ENCODE results near the gene LARP4. TPM values are rescaled to one million over a fixed set of nuclear protein-coding genes. Genes with fewer than 3 reads are reported as not detected.

LARP4 gene
- total and polyA plus RNA-seq, 2 donors (not counting 1 experiment from before 2014, with no cell fraction given), result 33.9 TPM

DNA sequence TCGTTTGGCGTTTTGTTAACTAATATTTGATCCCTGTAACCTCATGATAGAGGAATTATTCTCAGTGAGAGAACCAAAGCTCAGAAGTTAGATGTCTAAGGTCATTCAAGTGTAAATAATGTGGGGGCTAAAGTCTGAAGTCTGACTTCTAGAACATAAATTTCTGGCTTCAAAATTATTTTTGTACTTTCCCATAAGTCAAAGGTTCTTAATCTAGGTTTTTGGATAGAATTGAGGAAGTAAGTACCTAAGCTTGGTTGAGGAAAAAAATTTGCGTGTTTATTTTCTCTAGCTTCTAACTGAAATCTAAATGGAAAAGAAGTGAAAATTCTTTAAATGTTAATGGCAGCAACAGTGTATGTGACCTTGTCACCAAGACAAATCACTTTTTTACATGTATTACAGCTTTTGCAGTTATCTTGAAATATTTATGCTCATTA lies 2.3 kb downstream of the LARP4 start:
- Histone ChIP-seq H3K4me1 (ENCODE audit: control insufficient read depth, extremely low read depth, insufficient read depth, low read length) (no peaks in the 10 kb centered on the region), H3K79me2 (ENCODE audit: control insufficient read depth, insufficient read depth, low read length) (peaks cover 70% of the 10 kb centered on the region), H3K9me3 (ENCODE audit: control insufficient read depth, insufficient read depth, low read depth, low read length) (no peaks in the 10 kb centered on the region), H3K4me3 (replicated peaks in 1 of 4; ENCODE audit: control extremely low read depth in 1 of 4, insufficient read depth in 1 of 4, low read depth in 3 of 4, low read length in 4 of 4) (peak overlapping the region; percentile 92 to 95 (median 93)), H3K27ac (ENCODE audit: insufficient read depth, low read length) (no peak overlapping the region), H3K36me3 (ENCODE audit: control insufficient read depth, insufficient read depth, low read length) (no peaks in the 10 kb centered on the region), H3K27me3 (ENCODE audit: control insufficient read depth, insufficient read depth, low read length) (no peaks in the 10 kb centered on the region), H2AFZ (ENCODE audit: low read length) (no peak overlapping the region), H3K9ac (ENCODE audit: insufficient read depth, low read length) (no peak overlapping the region), H4K20me1 (ENCODE audit: control insufficient read depth, extremely low read depth, insufficient read depth, low read length) (no peaks in the 10 kb centered on the region), H3K4me2 (ENCODE audit: extremely low read depth, insufficient read depth, low read length) (peak overlapping the region; percentile 86)
- DNase-seq (ENCODE audit: low read depth in 2 of 2), result no peak
- no peak for TF ChIP-seq EZH2 (IDR thresholded peaks at IDR 0.05; ENCODE audit: low read length, missing control alignments)
- TF ChIP-seq, protein P1, sequence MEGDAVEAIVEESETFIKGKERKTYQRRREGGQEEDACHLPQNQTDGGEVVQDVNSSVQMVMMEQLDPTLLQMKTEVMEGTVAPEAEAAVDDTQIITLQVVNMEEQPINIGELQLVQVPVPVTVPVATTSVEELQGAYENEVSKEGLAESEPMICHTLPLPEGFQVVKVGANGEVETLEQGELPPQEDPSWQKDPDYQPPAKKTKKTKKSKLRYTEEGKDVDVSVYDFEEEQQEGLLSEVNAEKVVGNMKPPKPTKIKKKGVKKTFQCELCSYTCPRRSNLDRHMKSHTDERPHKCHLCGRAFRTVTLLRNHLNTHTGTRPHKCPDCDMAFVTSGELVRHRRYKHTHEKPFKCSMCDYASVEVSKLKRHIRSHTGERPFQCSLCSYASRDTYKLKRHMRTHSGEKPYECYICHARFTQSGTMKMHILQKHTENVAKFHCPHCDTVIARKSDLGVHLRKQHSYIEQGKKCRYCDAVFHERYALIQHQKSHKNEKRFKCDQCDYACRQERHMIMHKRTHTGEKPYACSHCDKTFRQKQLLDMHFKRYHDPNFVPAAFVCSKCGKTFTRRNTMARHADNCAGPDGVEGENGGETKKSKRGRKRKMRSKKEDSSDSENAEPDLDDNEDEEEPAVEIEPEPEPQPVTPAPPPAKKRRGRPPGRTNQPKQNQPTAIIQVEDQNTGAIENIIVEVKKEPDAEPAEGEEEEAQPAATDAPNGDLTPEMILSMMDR (conservative IDR thresholded peaks at IDR 0.05 in 1 of 2, IDR thresholded peaks at IDR 0.05 in 1 of 2; ENCODE audit: low read depth in 1 of 2, low read length in 2 of 2), result no peak

DNA sequence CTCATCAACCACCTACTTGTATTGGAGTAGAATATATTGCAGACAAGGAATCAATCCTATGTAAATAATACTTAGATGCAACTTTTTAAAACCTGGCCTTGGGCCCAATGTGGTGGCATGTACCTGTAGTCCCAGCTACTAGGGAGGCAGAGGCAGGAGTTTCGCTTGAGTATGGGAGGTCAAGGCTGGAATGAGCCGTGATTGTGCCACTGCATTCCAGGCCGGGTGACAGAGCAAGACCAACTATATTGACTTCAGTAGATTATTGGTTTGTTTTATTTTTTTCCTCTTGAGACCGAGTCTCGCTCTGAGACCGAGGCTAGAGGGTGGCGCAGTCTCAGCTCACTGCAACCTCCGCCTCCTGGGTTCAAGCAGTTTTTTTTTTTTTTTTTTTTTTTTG lies 3.6 kb downstream of the LARP4 start:
- no peak overlapping the region for H3K9ac ChIP-seq (ENCODE audit: insufficient read depth, low read length)
- no peak overlapping the region for H2AFZ ChIP-seq (ENCODE audit: low read length)
- no peak for DNase-seq (ENCODE audit: low read depth in 2 of 2)
- H3K4me3 ChIP-seq (replicated peaks in 1 of 4; ENCODE audit: control extremely low read depth in 1 of 4, insufficient read depth in 1 of 4, low read depth in 3 of 4, low read length in 4 of 4), result no peak overlapping the region
- no peak overlapping the region for H3K4me2 ChIP-seq (ENCODE audit: extremely low read depth, insufficient read depth, low read length)
- no peaks in the 10 kb centered on the region for H3K27me3 ChIP-seq (ENCODE audit: control insufficient read depth, insufficient read depth, low read length)
- H4K20me1 ChIP-seq (ENCODE audit: control insufficient read depth, extremely low read depth, insufficient read depth, low read length), result no peaks in the 10 kb centered on the region
- H3K27ac ChIP-seq (ENCODE audit: insufficient read depth, low read length), result no peak overlapping the region
- no peaks in the 10 kb centered on the region for H3K9me3 ChIP-seq (ENCODE audit: control insufficient read depth, insufficient read depth, low read depth, low read length)
- no peaks in the 10 kb centered on the region for H3K4me1 ChIP-seq (ENCODE audit: control insufficient read depth, extremely low read depth, insufficient read depth, low read length)
- H3K36me3 ChIP-seq (ENCODE audit: control insufficient read depth, insufficient read depth, low read length), result no peaks in the 10 kb centered on the region
- TF ChIP-seq, protein P1 (conservative IDR thresholded peaks at IDR 0.05 in 1 of 2, IDR thresholded peaks at IDR 0.05 in 1 of 2; ENCODE audit: low read depth in 1 of 2, low read length in 2 of 2), result no peak
- TF ChIP-seq EZH2 (IDR thresholded peaks at IDR 0.05; ENCODE audit: low read length, missing control alignments), result no peak
- peaks cover 81% of the 10 kb centered on the region for H3K79me2 ChIP-seq (ENCODE audit: control insufficient read depth, insufficient read depth, low read length)

DNA sequence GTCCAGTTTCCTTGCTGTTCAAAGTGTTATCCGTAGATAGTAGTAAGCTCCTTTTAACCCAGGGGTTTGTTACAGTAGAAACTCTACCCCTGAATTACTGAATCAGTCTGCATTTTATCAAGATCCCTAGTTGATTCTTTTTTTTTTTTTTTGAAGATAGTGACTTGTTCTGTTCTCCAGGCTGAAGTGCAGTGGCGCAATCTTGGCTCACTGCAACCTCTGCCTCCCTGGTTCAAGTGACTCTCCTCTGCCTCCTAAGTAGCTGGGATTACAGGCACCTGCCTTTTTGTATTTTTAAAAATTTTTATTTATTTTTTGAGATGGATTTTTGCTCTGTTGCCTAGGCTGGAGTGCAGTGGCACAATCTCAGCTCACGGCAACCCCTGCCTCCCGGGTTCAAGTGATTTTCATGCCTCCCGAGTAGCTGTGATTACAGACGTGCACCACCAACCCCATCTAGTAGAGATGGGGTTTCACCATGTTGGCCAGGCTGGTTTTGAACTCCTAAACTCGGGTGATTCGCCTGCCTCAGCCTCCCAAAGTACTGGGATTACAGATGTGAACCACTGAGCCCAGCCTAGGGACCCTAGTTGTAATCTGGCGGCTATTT lies 10.5 kb downstream of the LARP4 start:
- Histone ChIP-seq H3K4me1 (ENCODE audit: control insufficient read depth, extremely low read depth, insufficient read depth, low read length) (no peaks in the 10 kb centered on the region), H3K4me3 (replicated peaks in 1 of 4; ENCODE audit: control extremely low read depth in 1 of 4, insufficient read depth in 1 of 4, low read depth in 3 of 4, low read length in 4 of 4) (no peak overlapping the region), H3K9me3 (ENCODE audit: control insufficient read depth, insufficient read depth, low read depth, low read length) (no peaks in the 10 kb centered on the region), H4K20me1 (ENCODE audit: control insufficient read depth, extremely low read depth, insufficient read depth, low read length) (peaks cover 2% of the 10 kb centered on the region), H3K4me2 (ENCODE audit: extremely low read depth, insufficient read depth, low read length) (no peak overlapping the region), H2AFZ (ENCODE audit: low read length) (no peak overlapping the region), H3K27ac (ENCODE audit: insufficient read depth, low read length) (no peak overlapping the region), H3K9ac (ENCODE audit: insufficient read depth, low read length) (no peak overlapping the region), H3K27me3 (ENCODE audit: control insufficient read depth, insufficient read depth, low read length) (no peaks in the 10 kb centered on the region), H3K79me2 (ENCODE audit: control insufficient read depth, insufficient read depth, low read length) (peaks cover 81% of the 10 kb centered on the region), H3K36me3 (ENCODE audit: control insufficient read depth, insufficient read depth, low read length) (no peaks in the 10 kb centered on the region)
- DNase-seq (ENCODE audit: low read depth in 2 of 2), result peak in 1 of 2 donors; percentile 20
- TF ChIP-seq EZH2 (IDR thresholded peaks at IDR 0.05; ENCODE audit: low read length, missing control alignments), result no peak
- TF ChIP-seq, protein P1 (conservative IDR thresholded peaks at IDR 0.05 in 1 of 2, IDR thresholded peaks at IDR 0.05 in 1 of 2; ENCODE audit: low read depth in 1 of 2, low read length in 2 of 2), result no peak
